Epithelial cell of proximal tubule (primary cell): Measurements from ENCODE around the gene ENPP1. TPM values are rescaled to one million over a fixed set of nuclear protein-coding genes. Genes with fewer than 3 reads are reported as not detected.
A peak's percentile ranks its signal among the peaks of the same experiment; 100 is the strongest.

Experiments
- DNase-seq: peaks from one replicate; pipeline ENCODE4 v3.0.0-alpha.2; 2011; ENCODE audit warnings: low read depth
- H3K4me3 ChIP-seq: 2 replicates; pipeline ENCODE4 v1.5.1; 2011; ENCODE audit warnings: low read depth, mild to moderate bottlenecking, low read length
- CTCF ChIP-seq: conservative IDR thresholded peaks from 2 replicates; pipeline ENCODE4 v1.5.1; 2012; ENCODE audit warnings: low read depth, mild to moderate bottlenecking, low read length
- total RNA-seq: library from RNA; depleted of rRNA; stranded (reverse); fragments of >200 nt; gene quantifications from 2 replicates; pipeline ENCODE4 v1.2.3, GENCODE V29; 2015

The ENPP1 gene
- total RNA-seq, 1 donor from 2014 or later = 3.5 TPM

GRCh38 chr6:131883016-131883415 is 75.2 kb downstream of the ENPP1 start:
- no peak for TF ChIP-seq CTCF
- no peak overlapping the region for H3K4me3 ChIP-seq

GRCh38 chr6:131885237-131885636 is 77.4 kb downstream of the ENPP1 start:
- no peak overlapping the region for H3K4me3 ChIP-seq
- DNase-seq = no peak
- no peak for TF ChIP-seq CTCF

More at GRCh38 chr6:131883016-131883415, 75.2 kb downstream of the ENPP1 start:
- no peak for DNase-seq

- no peak for TF ChIP-seq CTCF
- no peak overlapping the region for H3K4me3 ChIP-seq
- DNase-seq = no peak
These were observed 78.7 kb downstream of the ENPP1 start for GRCh38 chr6:131886517-131886916.

GRCh38 chr6:131890091-131890490 is 82.3 kb downstream of the ENPP1 start:
- DNase-seq = peak; percentile 72
- no peak for TF ChIP-seq CTCF
- H3K4me3 ChIP-seq = no peak overlapping the region

- no peak for DNase-seq
- TF ChIP-seq CTCF = no peak
- H3K4me3 ChIP-seq = no peak overlapping the region
These were observed 85.4 kb downstream of the ENPP1 start for GRCh38 chr6:131893198-131893597.

GRCh38 chr6:131894493-131895424 is 86.9 kb downstream of the ENPP1 start:
- DNase-seq = no peak
- no peak overlapping the region for H3K4me3 ChIP-seq
- TF ChIP-seq CTCF = no peak

GRCh38 chr6:131897050-131897435 is 89.2 kb downstream of the ENPP1 start:
- DNase-seq = no peak
- H3K4me3 ChIP-seq = no peak overlapping the region
- TF ChIP-seq CTCF = no peak
